GM12801 (cell line): ENCODE data around the gene ANKDD1A.

Experiments used
- TF ChIP-seq, protein P1 (sequence below): IDR thresholded peaks from one replicate; pipeline ENCODE4 v1.5.1; 2011; ENCODE audit warnings: control low read depth; ENCODE audit not compliant: insufficient read length; ENCODE audit errors: extremely low read depth

The ANKDD1A gene

DNA sequence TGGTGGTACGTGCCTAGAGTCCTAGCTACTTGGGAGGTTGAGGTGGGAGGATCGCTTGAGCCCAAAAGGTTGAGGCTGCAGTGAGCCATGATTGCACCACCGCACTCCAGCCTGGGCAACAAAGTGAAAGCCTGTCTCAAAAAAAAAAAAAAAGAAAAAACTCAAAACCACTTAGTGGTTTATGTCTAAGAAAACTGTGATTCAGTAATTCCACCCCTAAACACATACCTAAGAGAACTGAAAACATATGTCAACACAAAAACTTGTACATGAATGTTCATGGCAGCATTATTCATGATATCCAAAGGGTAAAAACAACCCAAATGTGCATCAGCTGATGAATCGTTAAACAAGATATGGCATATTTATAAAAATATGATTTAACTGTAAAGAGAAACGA is 63.7 kb downstream of the ANKDD1A start:
- TF ChIP-seq, protein P1, sequence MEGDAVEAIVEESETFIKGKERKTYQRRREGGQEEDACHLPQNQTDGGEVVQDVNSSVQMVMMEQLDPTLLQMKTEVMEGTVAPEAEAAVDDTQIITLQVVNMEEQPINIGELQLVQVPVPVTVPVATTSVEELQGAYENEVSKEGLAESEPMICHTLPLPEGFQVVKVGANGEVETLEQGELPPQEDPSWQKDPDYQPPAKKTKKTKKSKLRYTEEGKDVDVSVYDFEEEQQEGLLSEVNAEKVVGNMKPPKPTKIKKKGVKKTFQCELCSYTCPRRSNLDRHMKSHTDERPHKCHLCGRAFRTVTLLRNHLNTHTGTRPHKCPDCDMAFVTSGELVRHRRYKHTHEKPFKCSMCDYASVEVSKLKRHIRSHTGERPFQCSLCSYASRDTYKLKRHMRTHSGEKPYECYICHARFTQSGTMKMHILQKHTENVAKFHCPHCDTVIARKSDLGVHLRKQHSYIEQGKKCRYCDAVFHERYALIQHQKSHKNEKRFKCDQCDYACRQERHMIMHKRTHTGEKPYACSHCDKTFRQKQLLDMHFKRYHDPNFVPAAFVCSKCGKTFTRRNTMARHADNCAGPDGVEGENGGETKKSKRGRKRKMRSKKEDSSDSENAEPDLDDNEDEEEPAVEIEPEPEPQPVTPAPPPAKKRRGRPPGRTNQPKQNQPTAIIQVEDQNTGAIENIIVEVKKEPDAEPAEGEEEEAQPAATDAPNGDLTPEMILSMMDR: no peak

DNA sequence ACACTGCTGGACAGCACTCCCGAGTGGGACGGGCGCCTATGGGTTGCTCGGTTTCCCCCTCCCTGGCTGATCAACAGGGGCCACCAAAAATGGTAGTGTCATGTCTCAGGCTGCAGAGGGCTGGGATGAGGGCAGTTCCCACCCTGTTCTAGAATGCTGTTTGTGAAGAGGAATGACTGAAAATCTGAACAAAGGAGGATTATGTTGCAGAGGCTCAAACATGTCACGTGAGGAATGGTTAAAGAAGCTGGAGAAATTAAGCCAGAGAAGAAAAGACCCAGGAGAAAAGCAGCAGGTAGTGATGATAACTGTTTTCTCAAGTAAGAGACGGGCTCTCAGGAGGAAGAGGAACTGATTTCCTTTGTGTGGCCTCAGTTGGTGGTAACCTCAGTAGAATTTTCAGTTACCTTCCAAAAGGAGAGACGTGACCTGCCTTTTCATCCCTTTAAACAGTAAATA is 67.6 kb downstream of the ANKDD1A start:
- TF ChIP-seq, protein P1: no peak

DNA sequence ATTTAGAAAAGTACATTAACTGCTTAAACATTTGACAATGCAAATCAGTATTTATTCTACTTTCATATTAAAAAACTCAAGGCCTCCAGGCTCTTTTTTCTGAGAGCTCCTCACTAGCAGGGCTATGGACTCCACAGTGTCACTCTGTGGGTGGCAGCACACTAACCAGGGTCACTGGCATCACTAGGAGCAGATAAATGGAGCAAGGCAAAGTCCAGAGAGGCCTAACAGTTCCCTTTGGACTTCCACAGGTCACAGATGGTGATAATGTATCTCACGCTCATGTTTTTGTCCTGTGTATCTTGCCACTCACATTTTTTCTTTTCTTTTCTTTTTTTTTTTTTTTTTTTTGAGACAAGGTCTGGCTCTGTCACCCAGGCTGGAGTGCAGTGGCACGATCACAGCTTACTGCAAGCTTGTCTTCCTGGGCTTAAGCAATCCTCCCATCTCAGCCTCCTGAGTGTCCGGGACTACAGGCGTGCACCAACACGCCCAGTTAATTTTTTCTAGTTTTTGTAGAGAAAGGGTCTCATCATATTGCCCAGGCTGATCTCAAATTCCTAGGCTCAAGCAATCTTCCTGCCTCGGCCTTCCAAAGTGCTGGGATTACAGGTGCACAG is 70.2 kb downstream of the ANKDD1A start:
- TF ChIP-seq, protein P1: no peak

DNA sequence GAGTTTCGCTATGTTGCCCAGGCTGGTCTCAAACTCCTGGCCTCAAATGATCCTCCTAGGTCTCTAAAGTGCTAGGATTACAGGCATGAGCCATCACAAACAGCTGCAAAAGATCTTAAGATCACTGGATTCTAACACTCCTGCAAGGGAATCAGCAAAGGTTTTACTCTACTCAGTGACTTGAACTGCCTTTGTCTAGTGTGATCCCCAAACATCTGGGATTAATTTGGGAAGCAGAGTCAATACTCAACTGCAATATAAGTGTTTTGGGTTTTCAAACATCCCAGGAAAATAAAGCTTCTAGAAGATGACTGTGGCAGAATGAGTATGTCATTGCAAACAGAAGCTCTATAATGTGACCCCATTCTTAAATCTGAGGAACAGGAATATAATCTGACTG is 70.8 kb downstream of the ANKDD1A start:
- TF ChIP-seq, protein P1: no peak

DNA sequence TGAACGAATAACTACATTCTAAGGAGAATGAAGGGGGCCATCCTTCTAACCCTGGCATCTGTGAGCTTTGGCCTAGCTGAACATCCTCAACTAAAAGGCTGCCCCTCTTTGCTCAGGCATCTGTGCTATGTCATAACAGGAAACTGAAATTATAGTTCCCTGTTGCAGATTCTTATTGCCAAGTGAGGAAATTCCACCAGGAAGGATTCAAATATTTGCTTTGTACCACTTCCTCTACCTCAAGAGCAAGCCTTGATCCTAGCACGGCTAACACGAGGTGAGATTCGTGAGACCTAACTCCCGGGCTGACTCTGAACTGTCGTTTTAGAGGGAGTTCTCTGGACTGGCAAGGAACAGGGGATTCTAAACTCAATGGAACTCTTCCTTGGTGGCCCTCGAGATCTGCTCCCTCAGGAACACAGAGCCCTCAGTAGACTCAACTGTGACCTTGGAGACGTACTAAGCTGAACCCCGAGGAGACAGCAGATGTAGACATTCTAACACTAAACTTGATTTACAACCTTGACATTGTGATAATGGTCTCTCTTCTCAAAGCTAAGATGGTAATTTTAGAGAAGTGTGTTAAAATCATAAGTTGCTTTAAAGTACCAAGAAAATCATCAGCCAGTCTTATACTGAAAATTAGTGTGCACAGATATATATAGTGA is 73.8 kb downstream of the ANKDD1A start:
- TF ChIP-seq, protein P1: no peak

DNA sequence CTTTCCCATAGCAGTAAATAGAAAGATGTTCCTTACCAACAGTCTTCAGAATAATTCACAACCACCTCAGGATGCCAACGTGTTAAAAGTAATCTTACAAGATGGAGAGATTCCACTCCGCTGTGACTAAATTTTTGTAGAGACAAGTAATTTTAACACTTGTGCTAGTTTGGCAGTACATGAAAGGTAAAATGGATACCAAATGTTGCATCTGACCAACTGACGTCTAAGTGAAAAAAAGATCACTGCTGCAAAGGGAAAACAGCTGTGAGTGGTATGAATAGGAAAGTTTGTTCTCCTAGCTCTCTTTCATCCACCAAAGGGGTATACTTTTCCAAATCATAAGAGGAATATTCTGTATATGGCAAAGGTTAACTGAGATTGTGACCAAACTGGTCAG is 75.4 kb downstream of the ANKDD1A start:
- TF ChIP-seq, protein P1: no peak

DNA sequence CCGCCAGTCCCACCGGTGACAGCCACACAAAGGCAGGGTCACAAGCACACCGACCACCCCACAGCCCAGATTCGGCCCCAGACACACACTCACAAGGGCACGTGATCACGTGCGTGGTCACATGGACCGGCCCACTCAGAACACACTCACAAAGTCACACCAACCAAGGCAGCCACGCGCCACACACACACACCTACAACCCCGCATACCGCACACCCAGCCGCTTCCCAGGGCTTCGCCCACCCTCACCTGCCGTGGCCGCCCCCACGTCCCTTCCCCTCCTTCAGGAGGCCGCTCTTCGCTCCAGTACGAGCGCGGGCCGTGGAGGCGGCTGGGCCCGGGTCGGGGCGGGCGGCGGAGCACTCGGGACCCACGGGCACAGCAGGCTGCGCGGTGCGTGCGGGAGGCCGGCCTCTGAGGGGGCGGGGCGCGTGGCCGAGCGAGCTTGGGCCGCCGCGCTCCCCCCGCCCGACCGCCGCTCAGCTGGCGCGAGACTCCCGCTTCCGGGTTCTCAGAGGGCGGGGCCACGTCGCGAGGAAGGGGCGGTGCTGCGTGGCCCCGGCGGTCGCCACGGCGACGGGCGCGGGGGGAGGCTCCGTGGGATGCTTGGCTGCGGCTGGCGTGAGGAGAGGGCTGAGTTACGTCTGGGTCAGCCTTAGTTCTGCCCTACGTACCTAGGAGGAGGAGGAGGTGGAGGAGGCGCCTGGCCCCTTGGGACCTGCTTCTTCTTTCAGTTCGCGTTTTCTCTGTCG is 77.9 kb downstream of the ANKDD1A start, which contains the start of gene SPG21:
Gene SPG21 (minus strand): TSS at position 499 of the 752 bp plus-strand sequence. CDS start 6,345 bp downstream, outside the sequence.
- TF ChIP-seq, protein P1: no peak
